Mesothelial cell of epicardium (in vitro differentiated cells): ENCODE results near the gene FKBP7. TPM values are rescaled to one million over a fixed set of nuclear protein-coding genes. Genes with fewer than 3 reads are reported as not detected.

ENCODE experiments used
- DNase-seq, 2 experiments: peaks; one replicate each; pipeline ENCODE4 v3.0.0; 2021; ENCODE audit warnings: low spot score in 2 of 2; ENCODE audit not compliant: unreplicated experiment in 2 of 2
- H3K27ac Mint-ChIP-seq: 2 replicates; pipeline ENCODE4 v1.8.0; 2021; ENCODE audit warnings: mixed read lengths
- H3K27me3 Mint-ChIP-seq: 2 replicates; pipeline ENCODE4 v1.8.0; 2021; ENCODE audit warnings: low read depth, mixed read lengths
- H3K36me3 Mint-ChIP-seq: 2 replicates; pipeline ENCODE4 v1.8.0; 2021; ENCODE audit warnings: mixed read lengths
- H3K4me1 Mint-ChIP-seq: 2 replicates; pipeline ENCODE4 v1.8.0; 2021; ENCODE audit warnings: mixed read lengths
- H3K4me3 Mint-ChIP-seq: 2 replicates; pipeline ENCODE4 v1.8.0; 2021; ENCODE audit warnings: mild to moderate bottlenecking, moderate library complexity, mixed read lengths
- H3K9me3 Mint-ChIP-seq: 2 replicates; pipeline ENCODE4 v1.8.0; 2021; ENCODE audit warnings: mixed read lengths
- CTCF ChIP-seq: fragments of 200-600 bp; sonication (generic); IDR thresholded peaks from one replicate; pipeline ENCODE4 v1.5.0; 2021; ENCODE audit warnings: antibody characterized with exemption; ENCODE audit not compliant: unreplicated experiment
- total RNA-seq: library from RNA; stranded (reverse); gene quantifications from 3 replicates; pipeline ENCODE4 v1.2.1, GENCODE V29; 2021

The FKBP7 gene
- total RNA-seq, 1 donor from 2014 or later, result 49.7 TPM

GRCh38 chr2:178506101-178506500 is 27.7 kb upstream of the FKBP7 start:
- Mint-ChIP-seq H3K4me1 (no peaks in the 10 kb centered on the region), H3K36me3 (peaks cover 19% of the 10 kb centered on the region), H3K4me3 (no peak overlapping the region), H3K27ac (no peak overlapping the region), H3K9me3 (no peaks in the 10 kb centered on the region), H3K27me3 (no peaks in the 10 kb centered on the region)
- no peak for DNase-seq
- TF ChIP-seq CTCF, result no peak

DNA sequence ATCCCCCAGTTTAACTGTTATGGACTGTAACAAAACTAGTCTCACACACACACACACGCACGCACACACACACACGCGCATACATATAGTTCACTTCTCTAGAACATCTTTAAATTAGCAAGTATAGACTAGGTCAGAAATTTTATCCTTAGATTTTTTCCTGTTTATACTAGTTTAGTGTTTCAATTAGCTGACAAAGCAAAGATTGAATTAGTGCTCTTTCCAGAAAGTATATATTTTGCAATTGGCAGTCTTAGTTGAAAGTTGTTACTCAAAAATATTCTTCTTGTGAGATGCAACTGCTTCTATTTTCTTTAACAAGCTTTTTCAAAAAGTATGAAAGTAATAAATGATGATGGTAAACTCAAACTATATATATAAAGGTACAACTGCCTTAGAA is 24.4 kb upstream of the FKBP7 start:
- Mint-ChIP-seq H3K4me3 (no peak overlapping the region), H3K36me3 (peaks cover 31% of the 10 kb centered on the region), H3K9me3 (no peaks in the 10 kb centered on the region), H3K27ac (no peak overlapping the region), H3K27me3 (no peaks in the 10 kb centered on the region), H3K4me1 (no peaks in the 10 kb centered on the region)
- no peak for DNase-seq
- no peak for TF ChIP-seq CTCF

DNA sequence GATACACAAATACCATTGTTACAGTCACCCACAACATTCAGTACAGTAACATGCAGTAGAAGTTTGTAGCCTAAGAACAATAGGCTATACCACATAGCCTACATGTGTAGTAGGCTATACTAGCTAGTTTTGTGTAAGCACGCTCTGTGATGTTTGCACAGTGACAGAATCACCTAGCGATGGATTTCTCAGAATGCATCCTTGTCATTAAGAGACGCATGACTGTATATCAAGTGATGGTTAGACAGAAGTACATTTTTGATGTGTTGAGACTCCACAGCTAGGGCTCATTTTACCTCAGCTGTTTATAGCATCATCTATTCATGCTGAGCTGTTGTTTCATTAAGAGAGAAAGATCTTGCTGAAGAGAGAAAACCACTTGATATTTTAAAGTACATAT is 21.2 kb upstream of the FKBP7 start:
- no peaks in the 10 kb centered on the region for H3K9me3 Mint-ChIP-seq
- peaks cover 50% of the 10 kb centered on the region for H3K36me3 Mint-ChIP-seq
- TF ChIP-seq CTCF, result no peak
- H3K4me1 Mint-ChIP-seq, result no peaks in the 10 kb centered on the region
- no peak overlapping the region for H3K27ac Mint-ChIP-seq
- no peaks in the 10 kb centered on the region for H3K27me3 Mint-ChIP-seq
- no peak for DNase-seq
- no peak overlapping the region for H3K4me3 Mint-ChIP-seq

GRCh38 chr2:178498137-178498536 is 19.7 kb upstream of the FKBP7 start:
- H3K4me1 Mint-ChIP-seq, result no peaks in the 10 kb centered on the region
- no peaks in the 10 kb centered on the region for H3K27me3 Mint-ChIP-seq
- TF ChIP-seq CTCF, result no peak
- no peak overlapping the region for H3K27ac Mint-ChIP-seq
- no peak for DNase-seq
- H3K4me3 Mint-ChIP-seq, result no peak overlapping the region
- H3K9me3 Mint-ChIP-seq, result no peaks in the 10 kb centered on the region
- peaks cover 55% of the 10 kb centered on the region for H3K36me3 Mint-ChIP-seq

DNA sequence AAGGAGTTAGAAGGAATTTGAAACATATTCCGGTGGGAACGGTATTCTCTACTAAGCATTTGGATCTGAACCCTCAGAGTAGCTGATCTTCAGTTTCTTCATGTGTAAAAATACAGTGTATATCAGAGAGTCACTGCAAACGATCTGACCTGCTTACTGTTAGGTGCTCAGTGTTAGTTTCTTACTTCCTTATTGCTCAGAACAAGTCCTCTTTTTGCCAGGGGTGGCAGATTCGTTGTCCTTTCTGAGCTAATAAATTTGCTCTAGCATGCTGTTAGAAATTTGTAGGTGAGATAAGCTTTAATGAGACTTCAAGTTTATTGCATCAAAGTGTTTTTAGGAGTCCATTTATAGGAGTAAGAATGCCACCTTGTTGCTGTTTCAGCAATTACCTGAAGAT is 17.6 kb upstream of the FKBP7 start:
- Mint-ChIP-seq H3K4me3 (no peak overlapping the region), H3K9me3 (no peaks in the 10 kb centered on the region), H3K4me1 (no peaks in the 10 kb centered on the region), H3K27me3 (no peaks in the 10 kb centered on the region), H3K27ac (no peak overlapping the region), H3K36me3 (peaks cover 53% of the 10 kb centered on the region)
- no peak for TF ChIP-seq CTCF
- DNase-seq, result no peak

DNA sequence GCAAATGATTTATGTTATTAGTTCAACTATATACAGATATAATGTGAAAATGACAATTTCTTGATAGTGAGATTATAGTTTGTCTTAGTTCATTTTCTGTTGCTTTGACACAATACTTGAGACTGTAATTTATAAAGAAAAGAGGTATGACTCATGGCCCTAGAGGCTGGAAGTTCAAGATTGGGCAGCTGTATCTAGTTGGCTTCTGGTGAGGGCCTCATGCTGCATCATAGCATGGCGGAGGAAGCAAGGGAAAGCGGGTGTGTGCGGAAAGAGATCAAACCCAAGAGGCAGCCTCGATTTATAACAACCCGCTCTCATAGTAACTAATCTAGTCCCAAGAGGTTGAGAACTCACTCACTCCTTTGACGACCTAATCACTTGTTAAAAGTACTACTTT is 13.2 kb upstream of the FKBP7 start:
- no peak for DNase-seq
- Mint-ChIP-seq H3K4me1 (peaks cover 4% of the 10 kb centered on the region), H3K36me3 (peaks cover 57% of the 10 kb centered on the region), H3K4me3 (no peak overlapping the region), H3K9me3 (peaks cover 5% of the 10 kb centered on the region), H3K27ac (no peak overlapping the region), H3K27me3 (no peaks in the 10 kb centered on the region)
- no peak for TF ChIP-seq CTCF
